HT1080 (cell line): ENCODE measurements around the gene KIF26B. TPM values are rescaled to one million over a fixed set of nuclear protein-coding genes. Genes with fewer than 3 reads are reported as not detected.
"Not testable (repeated sequence)": the region's sequence is repeated elsewhere in the genome, so short reads cannot be mapped to it uniquely, and the experiment has no call there.

Experiments
- DNase-seq: peaks from one replicate; pipeline ENCODE4 v3.0.0-alpha.2; 2015; ENCODE audit warnings: low read depth
- small RNA-seq: library from RNA; depleted of rRNA; stranded (forward); fragments of <200 nt; gene quantifications from one replicate; pipeline ENCODE3, GENCODE V24; 2014
- total RNA-seq: library from RNA; depleted of rRNA; stranded (reverse); fragments of >200 nt; shearing (Covaris generic); gene quantifications from 2 replicates; pipeline ENCODE4 v1.2.3, GENCODE V29; 2014

The KIF26B gene
- total RNA-seq, 1 experiment from 2014 or later, result 0.90 TPM

- DNase-seq, result no peak
Observed at GRCh38 chr1:245717611-245718010, 562.8 kb downstream of the KIF26B start.

- DNase-seq, result no peak
Observed at GRCh38 chr1:245718123-245718522, 563.3 kb downstream of the KIF26B start.

- no peak for DNase-seq
Observed at GRCh38 chr1:245718951-245719350, 564.2 kb downstream of the KIF26B start.

- no peak for DNase-seq
Observed at GRCh38 chr1:245721488-245721887, 566.7 kb downstream of the KIF26B start.

- not testable (repeated sequence) for DNase-seq
Observed at GRCh38 chr1:245728035-245728434, 573.2 kb downstream of the KIF26B start.

GRCh38 chr1:245730801-245731200, 576.0 kb downstream of the KIF26B start:
- no peak for DNase-seq

- not testable (repeated sequence) for DNase-seq
Observed at GRCh38 chr1:245740336-245740735, 585.6 kb downstream of the KIF26B start.

- DNase-seq, result peak; percentile 13
Observed at GRCh38 chr1:245742896-245743295, 588.1 kb downstream of the KIF26B start.

- DNase-seq, result no peak
Observed at GRCh38 chr1:245748240-245748639, 593.5 kb downstream of the KIF26B start.

- DNase-seq, result no peak
Observed at GRCh38 chr1:245748646-245749045, 593.9 kb downstream of the KIF26B start.

- DNase-seq, result no peak
Observed at GRCh38 chr1:245749053-245749452, 594.3 kb downstream of the KIF26B start.

- DNase-seq, result no peak
Observed at GRCh38 chr1:245750261-245750660, 595.5 kb downstream of the KIF26B start.

- no peak for DNase-seq
Observed at GRCh38 chr1:245751116-245751515, 596.3 kb downstream of the KIF26B start.

- DNase-seq, result no peak
Observed at GRCh38 chr1:245751726-245752470, 597.1 kb downstream of the KIF26B start.

GRCh38 chr1:245752561-245752960, 597.8 kb downstream of the KIF26B start:
- no peak for DNase-seq

- no peak for DNase-seq
Observed at GRCh38 chr1:245753807-245754206, 599.0 kb downstream of the KIF26B start.

GRCh38 chr1:245754463-245754961, 599.7 kb downstream of the KIF26B start:
- no peak for DNase-seq

Small RNA genes within 50 kb of the gene (small RNA-seq; reads per million reads assigned to genes)
- not detected for gene DNAJC19P8
- not detected for gene RNU1-132P
